RWPE1 (cell line): ENCODE results near the gene KBTBD4.

Experiments
- CTCF ChIA-PET: fragments of 350-600 bp; sonication (Branson Sonifier 250); formaldehyde crosslinking; extraction: SDS; loops from one replicate; lab custom pipeline; 2021; lab: Yijun Ruan, JAX
- POLR2A ChIA-PET: fragments of 400-600 bp; formaldehyde crosslinking; extraction: SDS; loops from one replicate; lab custom pipeline; 2020; ENCODE audit warnings: antibody characterized with exemption; ENCODE audit not compliant: low non-redundant PET; lab: Yijun Ruan, JAX
- DNase-seq: peaks from one replicate; pipeline ENCODE4 v3.0.0; 2012; ENCODE audit warnings: low spot score
- H3K27ac ChIP-seq: fragments of 450-650 bp; 2 replicates; pipeline ENCODE4 v1.5.1; 2017
- TF ChIP-seq, protein P1 (sequence below): fragments of 450-650 bp; conservative IDR thresholded peaks from 2 replicates; pipeline ENCODE4 v1.5.1; 2017; ENCODE audit warnings: low read depth, mild to moderate bottlenecking

The KBTBD4 gene

DNA sequence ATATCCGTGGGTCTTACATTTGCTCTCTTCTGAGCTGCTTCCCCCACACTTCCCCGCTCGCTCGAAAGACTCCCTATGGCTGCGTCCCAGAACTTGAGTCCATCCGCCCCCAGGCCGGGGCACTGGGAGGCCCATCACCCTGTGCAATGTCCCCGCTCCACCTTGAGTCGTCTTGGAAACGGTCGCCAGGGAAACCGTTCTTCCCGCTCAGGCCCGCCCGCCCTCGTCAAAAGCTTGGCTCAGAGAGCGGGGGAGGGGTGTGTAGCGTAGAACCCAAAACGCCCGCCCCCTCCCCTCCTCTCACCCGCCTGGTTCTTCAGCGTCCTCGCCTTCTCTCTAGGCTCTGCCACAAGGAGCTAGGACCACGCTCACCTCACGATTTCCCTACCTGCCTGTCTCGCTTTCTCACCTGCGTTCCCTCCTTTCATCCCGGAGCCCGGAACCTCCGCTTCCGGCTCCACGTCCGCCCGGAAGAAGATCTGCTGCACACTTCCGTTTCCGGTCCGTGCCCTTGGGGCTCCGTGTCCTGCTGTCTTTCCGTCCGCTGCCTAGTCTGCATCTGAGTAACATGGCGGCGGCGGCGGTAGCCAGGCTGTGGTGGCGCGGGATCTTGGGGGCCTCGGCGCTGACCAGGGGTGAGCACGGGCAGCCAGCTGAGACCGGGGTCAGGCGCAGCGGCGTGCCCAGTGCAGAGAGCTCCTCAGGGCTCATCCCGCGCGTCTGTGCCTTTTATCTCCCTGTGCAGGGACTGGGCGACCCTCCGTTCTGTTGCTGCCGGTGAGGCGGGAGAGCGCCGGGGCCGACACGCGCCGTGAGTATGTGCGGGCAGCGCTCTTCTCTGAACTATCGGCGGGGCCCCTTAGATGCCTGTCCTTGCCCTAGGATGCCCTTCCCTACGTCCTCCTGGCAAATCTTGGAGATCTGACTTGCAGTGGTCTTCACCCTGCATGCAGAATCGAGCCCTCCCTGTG, at the start of gene KBTBD4, which contains the start of gene NDUFS3:
Gene KBTBD4, minus strand, starts transcription at position 447 of the 971 bp plus-strand sequence. Its CDS starts 19 bp downstream, at position 428.
Gene NDUFS3, plus strand, starts transcription at position 551 of the 971 bp plus-strand sequence. Its CDS starts 18 bp downstream, at position 569.
- ChIA-PET CTCF (interaction anchor here (0.6 kb wide), 1 partner anchor 13 kb away, joined by 5 read pairs; no protein-coding TSS in a partner anchor), POLR2A (interaction anchor here (0.7 kb wide), 1 partner anchor 100 kb away, joined by 3 read pairs; no protein-coding TSS in a partner anchor)
- TF ChIP-seq, protein P1, sequence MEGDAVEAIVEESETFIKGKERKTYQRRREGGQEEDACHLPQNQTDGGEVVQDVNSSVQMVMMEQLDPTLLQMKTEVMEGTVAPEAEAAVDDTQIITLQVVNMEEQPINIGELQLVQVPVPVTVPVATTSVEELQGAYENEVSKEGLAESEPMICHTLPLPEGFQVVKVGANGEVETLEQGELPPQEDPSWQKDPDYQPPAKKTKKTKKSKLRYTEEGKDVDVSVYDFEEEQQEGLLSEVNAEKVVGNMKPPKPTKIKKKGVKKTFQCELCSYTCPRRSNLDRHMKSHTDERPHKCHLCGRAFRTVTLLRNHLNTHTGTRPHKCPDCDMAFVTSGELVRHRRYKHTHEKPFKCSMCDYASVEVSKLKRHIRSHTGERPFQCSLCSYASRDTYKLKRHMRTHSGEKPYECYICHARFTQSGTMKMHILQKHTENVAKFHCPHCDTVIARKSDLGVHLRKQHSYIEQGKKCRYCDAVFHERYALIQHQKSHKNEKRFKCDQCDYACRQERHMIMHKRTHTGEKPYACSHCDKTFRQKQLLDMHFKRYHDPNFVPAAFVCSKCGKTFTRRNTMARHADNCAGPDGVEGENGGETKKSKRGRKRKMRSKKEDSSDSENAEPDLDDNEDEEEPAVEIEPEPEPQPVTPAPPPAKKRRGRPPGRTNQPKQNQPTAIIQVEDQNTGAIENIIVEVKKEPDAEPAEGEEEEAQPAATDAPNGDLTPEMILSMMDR, result no peak
- DNase-seq, result peak; percentile 91
- peak within 1 kb of the TSS; percentile 82 for H3K27ac ChIP-seq

DNA sequence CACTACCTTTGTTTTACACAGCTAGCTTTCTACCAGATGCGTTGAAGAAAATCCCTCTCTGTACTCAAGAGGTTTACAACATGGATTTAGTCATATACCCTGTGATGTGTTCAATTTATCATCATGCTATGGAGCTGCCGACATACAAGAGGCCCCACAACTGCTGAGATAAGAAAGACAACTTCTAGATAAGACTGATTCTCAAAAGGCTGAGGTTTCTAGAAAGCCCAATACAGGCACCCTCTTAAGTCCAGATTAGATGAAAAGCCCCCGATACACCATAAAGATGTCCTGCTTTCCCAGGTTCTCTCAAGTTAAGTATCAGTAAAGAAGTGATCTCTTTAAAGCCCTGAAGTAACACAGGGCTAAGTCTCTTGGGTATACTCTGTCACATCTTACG, 49.3 kb upstream of the KBTBD4 start:
- ChIA-PET POLR2A (no interaction called here), CTCF (no interaction called here)
- DNase-seq, result no peak
- TF ChIP-seq, protein P1, result no peak
- H3K27ac ChIP-seq, result no peak overlapping the region

DNA sequence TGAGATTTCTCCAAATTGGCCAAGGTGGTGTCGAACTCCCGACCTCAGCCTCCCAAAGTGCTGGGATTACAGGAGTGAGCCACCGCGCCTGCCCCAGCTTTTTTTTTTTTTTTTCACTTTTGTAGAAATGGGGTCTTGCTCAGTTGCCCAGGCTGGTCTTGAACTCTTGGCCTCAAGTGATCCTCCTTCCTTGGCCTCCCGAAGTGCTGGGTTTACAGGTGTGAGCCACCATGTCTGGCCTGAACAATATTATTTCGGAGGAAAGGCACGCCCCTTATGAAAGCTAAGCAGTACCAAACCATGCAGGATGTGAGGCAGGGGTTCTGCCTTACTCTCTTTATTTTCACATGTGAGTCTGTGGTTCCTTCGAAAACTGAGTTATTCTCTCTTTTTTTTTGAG, 47.5 kb upstream of the KBTBD4 start:
- POLR2A ChIA-PET, result interaction anchor here (0.6 kb wide), 1 partner anchor 10 kb away, joined by 5 read pairs; no protein-coding TSS in a partner anchor
- DNase-seq, result no peak
- H3K27ac ChIP-seq, result no peak overlapping the region
- TF ChIP-seq, protein P1, result no peak
- CTCF ChIA-PET, result interaction anchor here (0.6 to 1.5 kb wide), 3 partner anchors 9 to 200 kb away, joined by 3 to 5 read pairs (median 5); no protein-coding TSS in a partner anchor

DNA sequence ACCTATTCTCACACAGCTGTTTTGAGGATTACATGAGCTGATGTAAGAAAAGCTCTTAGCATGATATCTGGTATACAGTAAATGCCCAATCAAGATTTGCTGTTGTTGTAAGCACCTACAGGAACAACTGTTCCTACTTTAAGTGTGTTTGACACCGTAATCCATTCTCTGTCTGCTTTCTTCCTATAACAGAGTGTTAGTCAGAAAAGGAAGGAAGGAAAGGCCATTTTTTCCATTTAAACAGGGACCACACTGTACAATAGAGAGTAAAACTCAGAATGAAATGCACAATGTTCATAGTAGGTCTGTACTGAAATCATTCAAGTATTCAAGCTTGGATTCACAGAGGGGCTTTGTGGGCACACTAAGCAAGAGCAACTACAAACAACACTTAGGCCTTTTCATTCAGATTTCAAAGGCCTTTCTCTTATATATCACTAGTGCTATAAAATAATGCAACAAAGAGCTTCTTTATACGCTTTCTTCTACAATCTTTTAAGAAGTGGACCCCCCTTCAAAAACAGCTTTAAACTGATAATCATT, 42.1 kb upstream of the KBTBD4 start:
- no peak overlapping the region for H3K27ac ChIP-seq
- no peak for DNase-seq
- ChIA-PET CTCF (interaction anchor here (0.6 kb wide), 1 partner anchor 26 kb away, joined by 3 read pairs; no protein-coding TSS in a partner anchor), POLR2A (interaction anchor here (0.7 kb wide), 1 partner anchor 94 kb away, joined by 4 read pairs; the partner anchor contains the start of gene AGBL2)
- TF ChIP-seq, protein P1, result no peak

DNA sequence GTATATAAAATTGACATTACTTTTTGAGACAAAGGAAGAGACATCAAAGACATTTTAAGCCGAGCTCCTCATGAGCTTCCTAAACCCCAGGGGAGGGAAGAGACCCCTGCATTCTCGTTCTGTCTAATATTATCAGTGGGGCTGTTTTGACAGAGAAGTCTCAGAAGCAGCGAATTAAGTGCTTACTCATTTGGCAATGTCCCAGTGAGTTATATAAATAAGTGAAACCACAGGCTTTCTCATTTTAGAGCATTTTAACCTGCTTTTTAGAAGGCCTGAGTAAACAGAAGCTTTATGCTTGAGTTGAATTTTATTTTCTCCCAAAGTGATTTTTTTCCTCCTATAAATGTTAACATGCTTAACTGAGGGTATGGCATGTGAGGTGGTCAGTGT, 38.6 kb upstream of the KBTBD4 start:
- TF ChIP-seq, protein P1, result peak; percentile 10; the same call in 1 of the 2 replicates
- DNase-seq, result no peak
- CTCF ChIA-PET, result interaction anchor here (0.6 to 1.1 kb wide), 3 partner anchors 10 to 23 kb away, joined by 3 to 5 read pairs (median 3); partner anchors contain the start of gene C1QTNF4
- H3K27ac ChIP-seq, result no peak overlapping the region
- POLR2A ChIA-PET, result no interaction called here
